HepG2 (cell line): ENCODE results near the gene USP38. TPM values are rescaled to one million over a fixed set of nuclear protein-coding genes. Genes with fewer than 3 reads are reported as not detected.
A peak's percentile ranks its signal among the peaks of the same experiment; 100 is the strongest.

Experiments used
- ARNT2 ChIP-seq: sonication (generic); formaldehyde crosslinking; IDR thresholded peaks from 2 replicates; pipeline ENCODE4 v1.8.0; 2022; ENCODE audit warnings: mild to moderate bottlenecking, low read depth, missing genetic modification reagents, moderate library complexity
- HES4 ChIP-seq: sonication (generic); formaldehyde crosslinking; IDR thresholded peaks from 2 replicates; pipeline ENCODE4 v1.9.0; 2021; ENCODE audit warnings: mild to moderate bottlenecking, missing genetic modification reagents, borderline replicate concordance
- HIC2 ChIP-seq: sonication (generic); formaldehyde crosslinking; IDR thresholded peaks from 2 replicates; pipeline ENCODE4 v1.9.0; 2022; ENCODE audit warnings: low read depth, missing genetic modification reagents
- MYC ChIP-seq: sonication (generic); formaldehyde crosslinking; IDR thresholded peaks from 2 replicates; pipeline ENCODE4 v1.9.0; 2021; ENCODE audit warnings: missing genetic modification reagents, borderline replicate concordance
- REPIN1 ChIP-seq: sonication (generic); formaldehyde crosslinking; IDR thresholded peaks from 2 replicates; pipeline ENCODE4 v1.8.0; 2022; ENCODE audit warnings: missing genetic modification reagents, low read depth, mild to moderate bottlenecking, borderline replicate concordance
- SAP130 ChIP-seq: IDR thresholded peaks from 2 replicates; pipeline ENCODE4 v1.6.1; 2016; ENCODE audit warnings: low read depth
- TAF1 ChIP-seq: sonication (generic); formaldehyde crosslinking; IDR thresholded peaks from 2 replicates; pipeline ENCODE4 v1.4.0; 2020; ENCODE audit warnings: missing genetic modification reagents
- TAF15 ChIP-seq: fragments of 200-400 bp; formaldehyde crosslinking; IDR thresholded peaks from one replicate; pipeline ENCODE4 v1.6.1; 2018; ENCODE audit warnings: mild to moderate bottlenecking, low read depth, low read length; ENCODE audit not compliant: poor library complexity, severe bottlenecking
- TOPORS ChIP-seq: sonication (generic); formaldehyde crosslinking; IDR thresholded peaks from 2 replicates; pipeline ENCODE4 v1.8.0; 2023; ENCODE audit warnings: mild to moderate bottlenecking, missing genetic modification reagents
- ZMYM4 ChIP-seq: sonication (generic); formaldehyde crosslinking; IDR thresholded peaks from 2 replicates; pipeline ENCODE4 v1.8.1; 2023; ENCODE audit warnings: mild to moderate bottlenecking, missing genetic modification reagents
- ZNF232 ChIP-seq: sonication (generic); formaldehyde crosslinking; IDR thresholded peaks from 2 replicates; pipeline ENCODE4 v1.4.0; 2020; ENCODE audit warnings: missing genetic modification reagents, borderline replicate concordance
- ZNF292 ChIP-seq: sonication (generic); formaldehyde crosslinking; IDR thresholded peaks from 2 replicates; pipeline ENCODE4 v1.8.1; 2022; ENCODE audit warnings: mild to moderate bottlenecking, low read depth, missing genetic modification reagents, borderline replicate concordance
- ZNF329 ChIP-seq: sonication (generic); formaldehyde crosslinking; IDR thresholded peaks from 2 replicates; pipeline ENCODE4 v1.9.0; 2021; ENCODE audit warnings: low read depth, mild to moderate bottlenecking, missing genetic modification reagents
- ZSCAN30 ChIP-seq: sonication (generic); formaldehyde crosslinking; IDR thresholded peaks from 2 replicates; pipeline ENCODE4 v1.5.0; 2020; ENCODE audit warnings: mild to moderate bottlenecking, missing genetic modification reagents
- polyA plus RNA-seq, 8 experiments: library from polyadenylated mRNA; depleted of rRNA in 3 of 8; stranded (reverse) in 7 of 8; unstranded in 1 of 8; fragments of >200 nt; fragmentation: Illumina TruSeq in 4 of 8; extraction: Trizol in 4 of 8; gene quantifications; 2 replicates each; pipeline versions ENCODE4 v1.2.1 to v1.2.3, GENCODE V29; 2011 to 2016; ENCODE audit warnings: low read depth in 4 of 8, missing spikeins in 1 of 8, mixed read lengths in 1 of 8; ENCODE audit not compliant: insufficient read depth in 1 of 8
- total RNA-seq, 5 experiments: library from RNA; depleted of rRNA; stranded (reverse); fragments of >200 nt; fragmentation: Illumina TruSeq; extraction: Trizol; gene quantifications; 2 replicates each; pipeline ENCODE4 v1.2.3, GENCODE V29; 2016; ENCODE audit warnings: low read depth in 1 of 5
- TF ChIP-seq, protein P1 (sequence below): sonication (generic); formaldehyde crosslinking; IDR thresholded peaks from 2 replicates; pipeline ENCODE4 v1.9.0; 2021; ENCODE audit warnings: mild to moderate bottlenecking, missing genetic modification reagents
- TF ChIP-seq, protein P2 (sequence below): IDR thresholded peaks from 2 replicates; pipeline ENCODE4 v1.6.1; 2016; ENCODE audit warnings: missing biosample characterization, missing genetic modification reagents, low read depth

The USP38 gene
- total and polyA plus RNA-seq, 2 of the 13 experiments (the other 11 are each of a cell fraction or from before 2014, with no cell fraction given): 4.5 to 11.8 TPM

DNA sequence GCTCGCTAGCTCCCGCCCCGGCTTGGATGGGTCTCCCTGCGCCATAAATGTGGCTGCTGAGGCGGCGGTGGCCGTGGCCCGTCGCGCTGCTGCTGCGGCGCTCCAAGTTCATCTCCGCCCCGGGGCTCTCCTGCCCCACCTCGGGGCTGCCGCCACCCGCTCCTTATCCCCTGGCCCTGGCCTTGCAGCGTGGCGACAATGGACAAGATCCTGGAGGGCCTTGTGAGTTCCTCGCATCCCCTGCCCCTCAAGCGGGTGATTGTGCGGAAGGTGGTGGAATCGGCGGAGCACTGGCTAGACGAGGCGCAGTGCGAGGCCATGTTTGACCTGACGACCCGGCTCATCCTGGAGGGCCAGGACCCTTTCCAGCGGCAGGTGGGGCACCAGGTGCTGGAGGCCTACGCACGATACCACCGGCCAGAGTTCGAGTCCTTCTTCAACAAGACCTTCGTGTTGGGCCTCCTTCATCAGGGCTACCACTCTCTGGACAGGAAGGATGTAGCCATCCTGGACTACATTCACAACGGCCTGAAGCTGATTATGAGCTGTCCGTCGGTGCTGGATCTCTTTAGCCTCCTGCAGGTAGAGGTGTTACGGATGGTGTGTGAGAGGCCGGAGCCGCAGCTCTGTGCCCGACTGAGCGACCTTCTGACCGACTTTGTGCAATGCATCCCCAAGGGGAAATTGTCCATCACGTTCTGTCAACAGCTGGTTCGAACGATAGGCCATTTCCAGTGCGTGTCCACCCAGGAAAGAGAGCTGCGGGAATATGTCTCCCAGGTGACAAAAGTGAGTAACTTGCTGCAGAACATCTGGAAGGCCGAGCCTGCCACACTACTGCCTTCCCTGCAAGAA lies 763 bp downstream of the USP38 start (continued):
- no peak for TF ChIP-seq TOPORS (CRISPR knock-in tag)
- peak; percentile 54 for TF ChIP-seq TAF15
- peak; percentile 37; the same call in 1 of the 2 replicates for TF ChIP-seq ZNF329
- TF ChIP-seq ZNF232: 0 out of 2 replicates have a peak, but pooled peaks have one; percentile 39
- TF ChIP-seq MYC (CRISPR knock-in tag): peak; percentile 68
- peak; percentile 11; the same call in 1 of the 2 replicates for TF ChIP-seq ZNF292 (CRISPR knock-in tag)
- TF ChIP-seq ARNT2: peak; percentile 31; the same call in 1 of the 2 replicates
- 0 out of 2 replicates have a peak, but pooled peaks have one; percentile 34 for TF ChIP-seq ZMYM4 (CRISPR knock-in tag)
- TF ChIP-seq TAF1: peak; percentile 32; the same call in 1 of the 2 replicates
- TF ChIP-seq HIC2 (CRISPR knock-in tag): no peak; the same call in 1 of the 2 replicates
- TF ChIP-seq, protein P1, sequence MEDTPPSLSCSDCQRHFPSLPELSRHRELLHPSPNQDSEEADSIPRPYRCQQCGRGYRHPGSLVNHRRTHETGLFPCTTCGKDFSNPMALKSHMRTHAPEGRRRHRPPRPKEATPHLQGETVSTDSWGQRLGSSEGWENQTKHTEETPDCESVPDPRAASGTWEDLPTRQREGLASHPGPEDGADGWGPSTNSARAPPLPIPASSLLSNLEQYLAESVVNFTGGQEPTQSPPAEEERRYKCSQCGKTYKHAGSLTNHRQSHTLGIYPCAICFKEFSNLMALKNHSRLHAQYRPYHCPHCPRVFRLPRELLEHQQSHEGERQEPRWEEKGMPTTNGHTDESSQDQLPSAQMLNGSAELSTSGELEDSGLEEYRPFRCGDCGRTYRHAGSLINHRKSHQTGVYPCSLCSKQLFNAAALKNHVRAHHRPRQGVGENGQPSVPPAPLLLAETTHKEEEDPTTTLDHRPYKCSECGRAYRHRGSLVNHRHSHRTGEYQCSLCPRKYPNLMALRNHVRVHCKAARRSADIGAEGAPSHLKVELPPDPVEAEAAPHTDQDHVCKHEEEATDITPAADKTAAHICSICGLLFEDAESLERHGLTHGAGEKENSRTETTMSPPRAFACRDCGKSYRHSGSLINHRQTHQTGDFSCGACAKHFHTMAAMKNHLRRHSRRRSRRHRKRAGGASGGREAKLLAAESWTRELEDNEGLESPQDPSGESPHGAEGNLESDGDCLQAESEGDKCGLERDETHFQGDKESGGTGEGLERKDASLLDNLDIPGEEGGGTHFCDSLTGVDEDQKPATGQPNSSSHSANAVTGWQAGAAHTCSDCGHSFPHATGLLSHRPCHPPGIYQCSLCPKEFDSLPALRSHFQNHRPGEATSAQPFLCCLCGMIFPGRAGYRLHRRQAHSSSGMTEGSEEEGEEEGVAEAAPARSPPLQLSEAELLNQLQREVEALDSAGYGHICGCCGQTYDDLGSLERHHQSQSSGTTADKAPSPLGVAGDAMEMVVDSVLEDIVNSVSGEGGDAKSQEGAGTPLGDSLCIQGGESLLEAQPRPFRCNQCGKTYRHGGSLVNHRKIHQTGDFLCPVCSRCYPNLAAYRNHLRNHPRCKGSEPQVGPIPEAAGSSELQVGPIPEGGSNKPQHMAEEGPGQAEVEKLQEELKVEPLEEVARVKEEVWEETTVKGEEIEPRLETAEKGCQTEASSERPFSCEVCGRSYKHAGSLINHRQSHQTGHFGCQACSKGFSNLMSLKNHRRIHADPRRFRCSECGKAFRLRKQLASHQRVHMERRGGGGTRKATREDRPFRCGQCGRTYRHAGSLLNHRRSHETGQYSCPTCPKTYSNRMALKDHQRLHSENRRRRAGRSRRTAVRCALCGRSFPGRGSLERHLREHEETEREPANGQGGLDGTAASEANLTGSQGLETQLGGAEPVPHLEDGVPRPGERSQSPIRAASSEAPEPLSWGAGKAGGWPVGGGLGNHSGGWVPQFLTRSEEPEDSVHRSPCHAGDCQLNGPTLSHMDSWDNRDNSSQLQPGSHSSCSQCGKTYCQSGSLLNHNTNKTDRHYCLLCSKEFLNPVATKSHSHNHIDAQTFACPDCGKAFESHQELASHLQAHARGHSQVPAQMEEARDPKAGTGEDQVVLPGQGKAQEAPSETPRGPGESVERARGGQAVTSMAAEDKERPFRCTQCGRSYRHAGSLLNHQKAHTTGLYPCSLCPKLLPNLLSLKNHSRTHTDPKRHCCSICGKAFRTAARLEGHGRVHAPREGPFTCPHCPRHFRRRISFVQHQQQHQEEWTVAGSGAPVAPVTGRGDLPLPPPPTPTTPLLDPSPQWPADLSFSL (CRISPR knock-in tag): peak; percentile 24; the same call in 1 of the 2 replicates
- TF ChIP-seq ZSCAN30 (CRISPR knock-in tag): peak; percentile 56; the same call in 1 of the 2 replicates
- peak; percentile 71; the same call in 1 of the 2 replicates for TF ChIP-seq HES4 (CRISPR knock-in tag)
- TF ChIP-seq SAP130 (CRISPR knock-in tag): peak; percentile 6; the same call in 1 of the 2 replicates
- peak; percentile 13; the same call in 1 of the 2 replicates for TF ChIP-seq REPIN1 (CRISPR knock-in tag)
- TF ChIP-seq, protein P2, sequence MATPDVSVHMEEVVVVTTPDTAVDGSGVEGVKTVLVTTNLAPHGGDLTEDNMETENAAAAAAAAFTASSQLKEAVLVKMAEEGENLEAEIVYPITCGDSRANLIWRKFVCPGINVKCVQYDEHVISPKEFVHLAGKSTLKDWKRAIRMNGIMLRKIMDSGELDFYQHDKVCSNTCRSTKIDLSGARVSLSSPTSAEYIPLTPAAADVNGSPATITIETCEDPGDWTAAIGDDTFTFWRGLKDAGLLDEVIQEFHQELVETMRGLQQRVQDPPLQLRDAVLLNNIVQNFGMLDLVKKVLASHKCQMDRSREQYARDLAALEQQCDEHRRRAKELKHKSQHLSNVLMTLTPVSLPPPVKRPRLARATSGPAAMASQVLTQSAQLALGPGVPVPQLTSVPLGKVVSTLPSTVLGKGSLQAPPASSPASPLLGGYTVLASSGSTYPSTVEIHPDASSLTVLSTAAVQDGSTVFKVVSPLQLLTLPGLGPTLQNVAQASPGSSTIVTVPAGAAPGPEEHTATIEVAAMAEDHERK (CRISPR knock-in tag): no peak
